GM21619 (cell line): ENCODE measurements around the gene GOLGA6L9.
"Not testable (repeated sequence)": the region's sequence is repeated elsewhere in the genome, so short reads cannot be mapped to it uniquely, and the experiment has no call there.

ENCODE experiments used
- ATAC-seq: cut with Tn5 transposase; IDR thresholded peaks from one replicate; pipeline ENCODE4 v1.9.1; 2021; ENCODE audit not compliant: unreplicated experiment

The GOLGA6L9 gene, protein sequence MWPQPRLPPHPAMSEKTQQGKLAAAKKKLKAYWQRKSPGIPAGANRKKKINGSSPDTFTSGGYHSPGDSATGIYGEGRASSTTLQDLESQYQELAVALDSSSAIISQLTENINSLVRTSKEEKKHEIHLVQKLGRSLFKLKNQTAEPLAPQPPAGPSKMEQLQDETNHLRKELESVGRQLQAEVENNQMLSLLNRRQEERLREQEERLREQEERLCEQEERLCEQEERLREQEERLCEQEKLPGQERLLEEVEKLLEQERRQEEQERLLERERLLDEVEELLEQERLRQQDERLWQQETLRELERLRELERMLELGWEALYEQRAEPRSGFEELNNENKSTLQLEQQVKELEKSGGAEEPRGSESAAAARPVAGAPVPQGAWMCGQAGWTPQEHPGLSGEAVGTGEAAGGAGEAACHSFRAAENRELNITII

DNA sequence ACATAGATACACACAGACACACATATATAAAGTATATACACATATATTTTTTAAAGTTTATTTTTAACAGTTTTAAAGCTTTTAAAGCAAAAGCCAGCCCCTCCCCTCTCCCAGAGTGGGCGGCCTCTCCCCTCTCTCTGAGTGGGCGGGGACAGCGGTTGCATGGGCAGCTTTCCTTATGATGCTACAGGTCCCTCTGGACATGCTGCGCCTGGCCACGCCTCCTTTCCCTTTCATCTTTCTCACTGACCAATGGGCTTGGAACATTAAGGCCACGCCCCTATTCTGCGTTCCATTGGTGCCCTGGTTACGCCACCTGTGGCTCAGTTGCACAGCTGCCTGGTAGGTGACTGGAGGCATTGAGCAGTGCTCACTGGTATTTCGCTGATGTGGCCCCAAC, at the start of gene GOLGA6L9:
Gene GOLGA6L9, plus strand, starts transcription at position 124 of the 400 bp plus-strand sequence. Its CDS starts 264 bp downstream, at position 388.
- not testable (repeated sequence) for ATAC-seq

DNA sequence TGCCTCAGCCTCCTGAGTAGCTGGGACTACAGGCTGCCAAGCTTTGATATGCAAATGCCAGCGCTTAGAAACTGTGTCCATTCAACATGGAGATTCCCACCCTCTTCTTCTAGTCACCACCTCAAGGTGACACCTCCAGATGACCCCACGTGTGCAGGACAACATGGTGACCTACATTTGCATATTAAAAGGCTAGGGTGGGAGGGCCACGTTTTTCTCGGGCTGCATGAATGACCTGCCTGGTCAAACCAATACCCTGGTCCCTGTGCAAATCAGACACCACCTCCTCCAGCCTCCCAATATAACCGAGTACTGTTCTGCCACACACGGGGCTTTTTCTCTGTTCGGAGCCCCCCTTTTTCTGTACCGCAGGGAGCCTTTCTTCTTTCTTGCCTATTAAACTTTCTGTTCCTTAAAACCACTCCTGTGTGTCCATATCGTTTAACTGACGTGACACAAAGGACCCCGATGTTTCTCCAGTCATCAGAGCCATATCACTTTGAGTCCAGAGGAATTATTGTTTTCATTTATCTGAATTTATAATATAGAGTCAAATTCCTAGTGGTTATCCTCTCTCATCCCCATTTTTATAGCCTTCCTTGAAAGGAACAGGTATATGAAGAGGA, 48.2 kb upstream of the GOLGA6L9 start:
- ATAC-seq = not testable (repeated sequence)

DNA sequence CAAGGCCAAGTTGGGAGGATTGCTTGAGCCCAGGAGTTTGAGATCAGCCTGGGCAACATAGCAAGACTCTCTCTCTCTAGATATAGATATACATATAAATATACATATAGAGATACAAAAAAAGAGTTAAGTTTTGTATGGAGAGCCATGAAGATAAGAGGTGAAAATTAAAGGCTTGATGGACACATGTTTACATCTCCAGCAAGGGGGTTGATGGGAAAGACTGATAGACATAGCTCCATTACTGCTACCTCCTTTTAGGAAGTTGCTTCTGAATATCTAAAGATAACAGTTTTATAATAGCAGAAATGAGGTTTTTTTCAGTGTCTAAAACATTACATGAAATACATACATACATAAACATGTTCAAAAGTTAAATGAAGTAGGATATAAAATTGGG, 42.4 kb upstream of the GOLGA6L9 start:
- not testable (repeated sequence) for ATAC-seq

DNA sequence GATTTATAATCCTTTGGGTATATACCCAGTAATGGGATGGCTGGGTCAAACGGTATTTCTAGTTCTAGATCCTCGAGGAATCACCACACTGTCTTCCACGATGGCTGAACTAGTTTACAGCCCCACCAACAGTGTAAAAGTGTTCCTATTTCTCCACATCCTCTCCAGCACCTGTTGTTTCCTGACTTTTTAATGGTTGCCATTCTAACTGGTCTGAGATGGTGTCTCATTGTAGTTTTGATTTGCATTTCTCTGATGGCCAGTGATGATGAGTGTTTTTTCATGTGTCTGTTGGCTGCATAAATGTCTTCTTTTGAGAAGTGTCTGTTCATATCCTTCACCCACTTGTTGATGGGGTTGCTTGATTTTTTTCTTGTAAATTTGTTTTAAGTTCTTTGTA, 39.5 kb upstream of the GOLGA6L9 start:
- ATAC-seq = not testable (repeated sequence)

DNA sequence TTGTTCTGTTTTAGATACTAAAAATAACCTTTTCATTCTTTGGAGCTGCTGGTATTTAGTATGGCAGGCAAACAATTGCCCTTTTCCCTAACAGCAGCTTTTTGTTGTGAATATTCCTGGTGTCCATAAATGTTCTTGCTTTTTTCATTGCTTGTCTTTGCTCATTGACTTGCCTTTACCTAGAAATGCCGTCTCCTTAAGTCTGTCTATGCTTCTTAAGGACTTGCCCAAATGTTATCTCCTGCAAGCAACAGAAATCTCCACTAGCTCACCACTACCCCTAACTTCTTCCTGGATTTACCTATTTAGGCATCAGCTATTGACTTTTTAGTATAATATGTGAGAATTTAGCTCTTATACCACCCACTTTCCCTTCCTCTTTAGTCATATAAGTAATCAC, 37.5 kb upstream of the GOLGA6L9 start:
- not testable (repeated sequence) for ATAC-seq

DNA sequence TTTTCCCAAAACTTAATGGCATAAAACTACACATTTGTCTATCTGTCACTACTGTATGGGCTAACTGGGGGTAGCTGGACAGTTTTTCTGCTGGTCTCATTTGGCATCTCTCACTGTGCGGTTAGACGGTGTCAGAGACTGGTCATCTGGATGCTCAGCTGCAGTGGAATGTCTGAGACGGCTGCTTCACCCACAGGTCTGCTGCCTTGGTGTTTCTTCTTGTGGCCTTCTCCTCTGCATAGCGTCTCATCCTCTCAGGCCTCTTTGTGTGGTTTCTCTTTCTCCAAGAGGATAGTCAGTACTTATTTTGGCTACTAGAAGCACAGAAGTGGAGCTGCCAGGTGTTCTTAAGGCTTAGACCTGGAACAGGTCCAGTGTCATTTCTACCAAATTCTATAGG, 35.9 kb upstream of the GOLGA6L9 start:
- ATAC-seq = no peak

DNA sequence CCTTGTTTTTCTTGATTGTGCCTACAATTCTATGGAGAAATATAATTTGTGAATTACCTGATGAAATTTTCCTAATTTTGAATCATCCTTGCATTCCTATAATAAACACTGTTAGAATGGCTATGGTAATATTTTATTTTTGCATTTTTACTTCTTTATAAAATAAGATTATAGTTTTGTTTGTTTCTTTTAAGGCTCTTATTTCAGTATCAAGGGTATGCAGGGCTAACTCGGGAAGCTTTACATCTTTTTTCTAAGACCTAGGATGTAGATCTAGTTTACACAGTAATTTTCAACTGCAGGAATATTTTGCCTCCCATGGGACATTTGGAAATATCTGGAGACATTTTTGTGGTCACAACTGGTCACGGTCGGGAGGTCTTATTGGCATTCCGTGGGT, 33.8 kb upstream of the GOLGA6L9 start:
- ATAC-seq = not testable (repeated sequence)

DNA sequence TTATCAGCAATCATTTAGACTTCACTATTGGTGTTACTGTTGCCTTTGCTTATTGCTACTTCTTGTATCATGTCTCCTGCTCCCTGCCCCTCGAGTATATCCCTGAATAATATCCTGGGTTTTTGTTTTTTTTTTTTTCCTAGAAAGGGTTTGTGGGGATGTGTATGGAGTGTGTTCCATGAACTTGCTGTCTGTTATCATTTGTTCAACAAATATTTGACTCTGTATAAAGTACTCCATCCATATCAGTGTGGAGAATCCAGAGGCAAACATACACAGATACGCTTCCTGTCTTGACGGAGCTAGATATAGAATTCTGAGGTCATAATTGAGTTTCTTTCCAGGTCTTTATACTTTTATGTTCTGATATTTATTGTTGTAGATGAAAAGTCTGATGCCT, 31.8 kb upstream of the GOLGA6L9 start:
- no peak for ATAC-seq

DNA sequence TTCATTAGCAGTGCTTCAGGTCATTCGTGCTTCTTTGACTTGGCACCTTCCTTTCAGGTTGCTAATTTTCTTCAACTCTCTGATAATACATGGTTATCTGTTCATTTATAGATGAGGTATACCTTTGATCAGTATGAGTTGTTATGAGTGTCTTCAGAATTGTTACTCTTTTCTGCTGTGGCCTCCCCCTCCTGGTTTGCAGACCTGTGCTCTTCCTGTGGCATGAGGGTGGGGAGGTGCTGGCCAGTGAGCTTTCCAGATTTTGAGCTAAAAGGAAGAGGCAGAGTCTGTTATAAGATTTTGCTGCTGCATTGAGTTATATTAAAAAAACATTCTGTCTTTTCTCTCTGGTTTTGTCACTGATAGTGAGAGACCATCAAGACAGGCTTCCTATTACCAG, 30.8 kb upstream of the GOLGA6L9 start:
- ATAC-seq = no peak

DNA sequence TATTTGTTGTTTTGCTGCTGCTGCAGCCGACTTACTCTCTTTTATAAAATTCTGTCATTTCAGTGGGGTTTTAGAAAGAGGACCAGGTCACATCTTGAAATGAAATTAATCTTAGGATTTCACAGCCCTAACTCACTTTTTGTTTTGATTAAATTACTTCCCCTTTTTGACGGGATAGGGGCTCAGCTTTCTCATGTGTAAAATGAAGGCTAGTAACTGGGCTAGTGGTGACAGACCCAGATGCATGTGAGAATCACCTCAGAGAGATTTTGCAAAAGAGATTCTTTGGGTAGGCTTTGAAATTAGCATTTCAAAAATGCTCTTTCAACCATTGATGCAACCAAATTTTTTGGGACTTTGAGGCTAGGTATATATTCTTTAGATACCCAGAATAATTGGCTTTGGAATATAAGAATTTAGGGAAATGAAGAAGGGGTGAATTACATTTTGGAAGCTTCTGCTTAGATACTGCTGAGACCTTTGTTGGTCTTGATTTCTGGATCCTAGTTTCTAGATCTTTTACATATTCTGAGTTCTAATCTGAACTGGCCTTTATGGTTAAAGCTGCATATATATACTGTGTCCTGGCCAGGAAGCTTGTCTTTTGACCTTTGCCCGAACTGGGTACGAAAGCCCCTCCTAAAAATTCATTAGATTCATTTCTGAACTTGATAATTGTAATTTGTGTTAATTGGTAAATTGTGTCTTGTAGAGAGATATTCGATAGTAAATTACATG, 30.1 kb upstream of the GOLGA6L9 start:
- not testable (repeated sequence) for ATAC-seq

DNA sequence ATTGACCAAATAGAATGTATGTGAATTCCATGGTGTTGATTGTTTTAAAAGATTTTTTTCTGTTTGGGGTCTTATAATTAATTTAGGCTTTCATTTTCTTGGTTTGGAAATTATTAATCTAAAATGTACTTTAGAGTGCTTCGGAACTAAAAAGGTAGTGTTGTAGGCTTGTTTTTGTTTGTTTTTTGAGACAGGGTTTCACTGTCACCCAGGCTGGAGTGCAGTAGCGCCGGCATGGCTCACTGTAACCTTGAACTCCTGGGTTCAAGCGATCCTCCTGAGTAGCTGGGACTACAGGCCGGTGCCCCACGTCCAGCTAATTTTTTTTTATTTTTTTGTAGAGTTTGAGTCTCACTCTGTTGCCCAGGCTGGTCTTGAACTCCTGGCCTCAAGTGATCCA, 27.7 kb upstream of the GOLGA6L9 start:
- ATAC-seq = not testable (repeated sequence)

DNA sequence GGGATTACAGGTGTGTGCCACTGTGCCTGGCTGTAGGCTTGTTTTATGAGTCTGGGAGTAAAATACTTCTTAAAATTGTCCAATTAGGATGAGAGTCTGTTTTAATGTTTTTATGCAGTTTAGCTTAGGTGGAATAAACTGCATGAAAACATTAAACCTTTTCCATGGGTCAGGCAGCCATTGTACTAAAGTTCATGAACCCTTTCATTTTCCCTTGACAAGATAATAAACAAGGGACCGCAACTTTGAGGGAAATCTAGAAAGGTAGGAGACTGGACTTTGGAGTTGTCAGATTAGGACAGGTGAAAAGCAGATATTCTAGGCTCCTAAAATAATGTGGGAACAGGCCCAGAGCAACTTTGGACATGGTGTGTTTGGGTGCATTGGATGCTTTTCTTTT, 27.3 kb upstream of the GOLGA6L9 start:
- not testable (repeated sequence) for ATAC-seq

DNA sequence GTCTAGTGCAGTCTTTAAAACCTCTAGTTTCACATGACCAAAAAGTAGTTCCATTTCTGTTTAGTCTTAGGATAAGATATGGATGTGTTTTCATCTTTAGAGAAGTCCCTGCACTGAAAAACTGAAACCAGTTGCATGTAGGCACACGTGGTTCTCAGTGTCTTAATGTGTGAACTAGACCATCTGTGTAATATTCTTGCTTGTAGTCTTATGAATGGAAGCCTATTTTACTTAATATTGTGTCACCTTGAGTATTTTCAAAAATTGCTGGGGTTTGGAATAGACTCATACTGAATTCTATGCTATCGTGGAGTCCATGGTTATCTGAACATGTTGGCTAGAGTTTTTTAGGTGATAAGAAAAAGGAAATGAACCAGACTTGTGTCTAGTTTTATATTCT, 23.4 kb upstream of the GOLGA6L9 start:
- ATAC-seq = not testable (repeated sequence)

DNA sequence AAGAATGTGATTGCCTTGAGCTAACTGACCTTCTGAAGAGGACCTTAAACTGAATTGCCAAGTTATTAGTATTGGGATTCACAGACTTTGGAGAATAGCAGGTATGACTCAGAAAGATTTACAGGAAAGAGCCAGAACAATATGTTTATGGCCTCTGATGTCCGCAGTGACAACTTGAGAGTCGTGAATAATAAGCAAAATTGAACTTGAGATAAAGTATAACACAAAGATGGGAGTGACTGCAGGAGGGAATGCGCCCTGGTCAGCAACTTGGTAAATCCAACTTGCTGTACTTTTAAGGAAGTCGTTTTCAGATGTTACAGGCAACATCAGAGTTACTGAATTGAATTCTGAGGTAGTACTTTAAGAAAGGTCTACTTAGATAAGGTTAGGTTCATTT, 19.3 kb upstream of the GOLGA6L9 start:
- ATAC-seq = not testable (repeated sequence)

DNA sequence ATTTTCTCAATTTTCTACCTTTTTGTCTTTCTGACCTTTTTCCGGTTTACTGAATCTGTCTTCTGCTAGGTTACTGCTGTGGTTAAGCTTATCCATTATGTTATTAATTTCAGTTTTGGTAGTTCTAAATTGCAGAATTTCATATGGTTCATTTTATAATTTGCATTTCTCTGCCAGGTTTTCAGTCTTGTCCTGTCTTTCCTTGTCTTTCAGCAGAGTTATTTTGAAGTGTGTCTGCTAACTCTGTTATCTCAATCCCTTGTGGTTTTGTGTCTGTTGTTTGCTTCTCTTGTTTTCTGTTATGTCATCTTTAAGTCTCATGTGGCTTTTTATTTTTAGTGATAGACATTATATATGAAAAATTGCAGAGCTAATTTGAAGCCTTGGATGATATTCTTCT, 18.0 kb upstream of the GOLGA6L9 start:
- not testable (repeated sequence) for ATAC-seq

DNA sequence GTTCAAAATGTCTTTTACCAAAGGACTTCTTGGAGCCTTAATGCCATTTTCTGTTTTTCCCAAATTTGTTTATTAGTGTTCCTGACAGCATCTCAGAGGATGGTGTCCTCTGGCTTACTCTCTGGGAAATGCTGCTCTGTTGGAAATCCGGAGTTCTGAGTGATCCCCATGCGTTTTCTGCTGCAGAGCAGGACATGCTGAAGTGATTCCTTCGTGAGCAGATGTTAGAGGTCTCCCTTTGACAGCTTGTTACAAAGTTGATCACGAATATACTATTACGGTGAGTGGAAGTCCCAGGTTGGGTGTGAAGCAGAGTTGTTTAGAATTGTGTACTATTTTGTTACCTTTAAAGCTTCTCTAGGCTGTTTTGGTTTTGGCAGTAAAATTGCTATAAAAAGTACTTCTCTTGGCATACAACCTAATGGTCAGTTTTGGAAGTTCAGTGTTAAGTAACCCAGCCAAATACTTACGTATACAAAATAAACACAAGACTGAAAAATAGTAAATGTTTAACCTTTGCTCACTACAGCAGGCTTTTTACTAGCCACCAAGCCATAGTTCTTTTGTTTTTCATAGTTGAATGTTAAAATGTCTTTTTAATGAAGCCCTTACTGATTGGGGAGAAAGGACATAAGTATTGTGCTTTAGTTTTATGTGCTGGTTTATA, 15.0 kb upstream of the GOLGA6L9 start:
- ATAC-seq = not testable (repeated sequence)

DNA sequence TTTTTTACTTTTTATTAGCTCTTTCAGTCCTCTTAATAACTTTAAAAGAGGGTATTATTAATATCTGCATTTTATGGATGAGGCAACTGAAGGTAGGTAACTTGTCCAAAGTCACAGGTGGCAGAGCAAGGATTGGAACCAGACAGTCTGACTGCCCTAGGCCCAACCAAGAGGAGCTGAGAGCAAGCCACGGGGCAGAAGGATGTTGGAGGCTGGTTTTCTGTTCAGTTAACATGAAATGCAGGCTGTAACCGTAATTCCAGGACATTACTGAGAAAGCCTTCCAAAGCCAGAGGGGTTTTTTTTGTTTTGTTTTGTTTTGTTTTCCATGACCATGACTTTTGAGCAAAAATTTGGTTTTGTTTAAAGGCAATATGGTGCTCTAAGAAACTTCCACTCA, 9.1 kb upstream of the GOLGA6L9 start:
- ATAC-seq = not testable (repeated sequence)

DNA sequence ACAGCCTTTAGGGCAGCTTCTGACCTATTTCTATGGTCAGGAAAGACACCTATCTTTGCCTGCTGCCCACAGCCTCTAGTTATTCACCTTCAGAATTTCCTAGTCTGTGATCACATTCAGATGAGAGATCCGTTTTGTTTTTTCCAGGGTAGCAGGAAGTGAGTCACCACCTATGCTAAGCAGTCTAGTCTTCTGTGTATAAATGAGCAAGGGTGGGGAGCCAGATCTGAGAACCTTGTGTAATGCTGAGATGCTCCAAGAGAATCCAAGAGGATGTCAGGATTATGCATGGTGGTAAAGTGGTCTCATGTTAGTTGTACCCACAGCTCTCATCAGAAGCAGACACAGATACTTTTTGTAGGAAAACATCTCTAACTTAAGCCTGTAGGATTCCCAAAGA, 8.7 kb upstream of the GOLGA6L9 start:
- not testable (repeated sequence) for ATAC-seq

DNA sequence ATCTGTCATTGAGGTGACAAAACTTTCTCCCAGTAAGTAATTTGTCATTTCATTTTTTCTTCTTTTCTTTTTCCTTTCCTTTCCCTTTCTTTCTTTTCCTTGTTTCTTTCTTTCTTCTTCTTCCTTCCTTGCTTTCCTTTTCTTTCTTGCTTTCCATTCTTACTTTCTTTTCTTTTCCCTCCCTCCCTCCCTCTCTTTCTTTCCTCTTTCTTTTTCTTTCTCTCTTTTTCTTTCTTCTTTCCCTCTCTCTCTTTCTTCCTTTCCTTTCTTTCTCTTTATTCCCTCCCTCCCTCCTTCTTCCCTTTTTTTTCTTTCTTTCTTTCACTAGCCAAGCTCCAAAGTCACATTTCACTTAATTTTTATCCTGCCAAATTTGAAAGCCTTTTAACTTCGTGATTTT, 2.5 kb upstream of the GOLGA6L9 start:
- not testable (repeated sequence) for ATAC-seq

DNA sequence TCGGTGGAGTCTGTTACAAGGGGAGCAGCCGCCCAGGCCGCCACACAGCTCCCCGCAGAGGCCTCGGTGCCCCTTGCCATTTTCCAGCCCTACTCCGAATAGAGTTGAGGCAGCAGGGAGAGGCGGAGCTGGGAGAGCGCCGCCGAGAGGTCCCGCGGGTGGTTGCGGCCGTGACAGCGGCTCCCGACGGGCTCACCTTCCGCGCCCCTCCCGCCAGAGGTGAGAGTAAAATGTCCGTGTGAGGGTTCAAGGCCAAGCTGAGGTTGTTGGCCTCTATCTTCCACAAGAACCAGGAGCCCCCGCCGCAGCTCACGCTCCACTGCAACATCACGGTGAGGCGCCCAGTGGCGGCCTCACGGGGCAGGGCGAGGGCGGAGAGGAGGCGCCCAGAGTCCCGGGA, 15.8 kb downstream of the GOLGA6L9 start:
- ATAC-seq = not testable (repeated sequence)

DNA sequence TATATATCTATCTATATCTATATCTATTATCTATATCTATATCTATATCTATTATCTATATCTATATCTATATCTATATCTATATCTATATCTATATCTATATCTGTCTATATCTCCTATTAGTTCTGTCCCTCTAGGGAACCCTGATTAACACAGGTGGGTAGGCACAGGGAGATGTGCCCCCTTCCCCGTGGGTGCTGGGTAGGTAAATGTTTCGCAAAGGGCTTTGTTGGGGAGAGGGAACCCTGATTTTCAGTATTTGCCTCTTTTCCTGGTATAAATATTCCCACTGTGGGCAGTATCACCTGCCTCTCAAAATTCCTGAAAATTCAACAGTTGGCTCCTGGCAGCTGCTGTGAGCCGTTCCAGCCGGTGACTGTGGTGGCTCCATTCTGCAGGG, 27.7 kb downstream of the GOLGA6L9 start:
- not testable (repeated sequence) for ATAC-seq
